ENCODE data around the gene KRT15. TPM values are rescaled to one million over a fixed set of nuclear protein-coding genes. Genes with fewer than 3 reads are reported as not detected.

Gene KRT15
- total and polyA plus RNA-seq, 10 of the 15 experiments (the other 5 are each of a cell fraction or from before 2014, with no cell fraction given), result 0.06 to 0.17 TPM; not detected in 8

DNA sequence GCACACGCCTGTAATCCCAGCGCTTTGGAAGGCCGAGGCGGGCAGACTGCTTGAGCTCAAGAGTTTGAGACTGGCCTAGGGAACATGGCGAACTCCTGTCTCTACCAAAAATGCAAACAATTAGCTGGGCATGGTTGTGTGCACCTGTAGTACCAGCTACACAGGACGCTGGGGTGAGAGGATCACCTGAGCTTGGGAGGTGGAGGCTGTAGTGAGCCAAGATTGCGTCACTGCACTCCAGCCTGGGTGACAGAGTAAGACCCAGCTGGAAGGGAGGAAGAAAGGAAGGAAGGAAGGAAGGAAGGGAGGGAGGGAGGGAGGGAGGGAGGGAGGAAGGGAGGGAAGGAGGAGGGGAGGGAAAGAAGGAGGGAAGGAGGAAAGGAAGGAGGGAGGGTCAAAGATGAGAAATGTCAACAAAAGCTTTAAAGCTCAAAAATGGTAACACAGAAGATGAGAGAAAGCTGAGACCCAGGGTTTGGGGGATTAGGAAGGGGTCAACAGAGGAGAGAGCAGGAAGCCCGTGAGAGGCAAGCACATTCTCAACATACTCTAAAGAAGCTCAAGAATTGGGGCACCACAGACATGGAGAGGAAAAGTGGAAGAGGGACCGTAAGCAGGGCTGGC lies 14.4 kb upstream of the KRT15 start:
- Histone ChIP-seq H3K9me3 (replicated peaks; ENCODE audit: control insufficient read depth, insufficient read depth, low read length) (no peaks in the 10 kb centered on the region), H3K4me3 (no peak overlapping the region), H3K36me3 (ENCODE audit: control insufficient read depth in 2 of 2, insufficient read depth in 2 of 2, low read length in 1 of 2) (no peaks in the 10 kb centered on the region), H3K27me3 (replicated peaks in 1 of 2; ENCODE audit: control insufficient read depth in 2 of 2, insufficient read depth in 2 of 2, low read length in 1 of 2) (peaks cover 12 to 14% of the 10 kb centered on the region in 2 experiments), H3K27ac (ENCODE audit: control insufficient read depth, insufficient read depth) (no peak overlapping the region), H3K4me2 (ENCODE audit: control insufficient read depth, insufficient read depth) (no peak overlapping the region), H3K79me2 (ENCODE audit: control insufficient read depth, insufficient read depth, low read length) (no peaks in the 10 kb centered on the region), H2AFZ (ENCODE audit: control insufficient read depth, low read depth, low read length) (no peak overlapping the region), H4K20me1 (ENCODE audit: control insufficient read depth, insufficient read depth) (no peaks in the 10 kb centered on the region), H3K4me1 (ENCODE audit: control insufficient read depth, insufficient read depth, low read length) (no peaks in the 10 kb centered on the region), H3K9ac (ENCODE audit: control insufficient read depth, insufficient read depth, low read length) (no peak overlapping the region)
- in situ Hi-C loops (cut with MboI) (no loop called here), intact Hi-C loops (cut with micrococcal nuclease; ENCODE audit: unreplicated experiment) (no loop called here)
- ChIA-PET RAD21 (ENCODE audit: unreplicated experiment) (no interaction called here), POLR2A (no interaction called here), SMC1A (ENCODE audit: uncharacterized antibody, unreplicated experiment) (no interaction called here), CTCF (interaction anchor here (2.5 kb wide), 1 partner anchor 16 kb away, joined by 8 read pairs; no protein-coding TSS in a partner anchor)
- TF ChIP-seq NFYA (IDR thresholded peaks at IDR 0.05; ENCODE audit: borderline replicate concordance, low read depth, low read length) (no peak), FOS (IDR thresholded peaks at IDR 0.05; ENCODE audit: borderline replicate concordance, extremely low read depth, insufficient read length) (no peak), BHLHE40 (IDR thresholded peaks at IDR 0.05; ENCODE audit: borderline replicate concordance in 1 of 2, low read depth in 2 of 2, low read length in 1 of 2) (no peak), TBL1XR1 (IDR thresholded peaks at IDR 0.05; ENCODE audit: low read depth, low read length) (no peak), KLF5 (IDR thresholded peaks at IDR 0.05; ENCODE audit: partially characterized antibody) (no peak)
- TF ChIP-seq, protein P1, sequence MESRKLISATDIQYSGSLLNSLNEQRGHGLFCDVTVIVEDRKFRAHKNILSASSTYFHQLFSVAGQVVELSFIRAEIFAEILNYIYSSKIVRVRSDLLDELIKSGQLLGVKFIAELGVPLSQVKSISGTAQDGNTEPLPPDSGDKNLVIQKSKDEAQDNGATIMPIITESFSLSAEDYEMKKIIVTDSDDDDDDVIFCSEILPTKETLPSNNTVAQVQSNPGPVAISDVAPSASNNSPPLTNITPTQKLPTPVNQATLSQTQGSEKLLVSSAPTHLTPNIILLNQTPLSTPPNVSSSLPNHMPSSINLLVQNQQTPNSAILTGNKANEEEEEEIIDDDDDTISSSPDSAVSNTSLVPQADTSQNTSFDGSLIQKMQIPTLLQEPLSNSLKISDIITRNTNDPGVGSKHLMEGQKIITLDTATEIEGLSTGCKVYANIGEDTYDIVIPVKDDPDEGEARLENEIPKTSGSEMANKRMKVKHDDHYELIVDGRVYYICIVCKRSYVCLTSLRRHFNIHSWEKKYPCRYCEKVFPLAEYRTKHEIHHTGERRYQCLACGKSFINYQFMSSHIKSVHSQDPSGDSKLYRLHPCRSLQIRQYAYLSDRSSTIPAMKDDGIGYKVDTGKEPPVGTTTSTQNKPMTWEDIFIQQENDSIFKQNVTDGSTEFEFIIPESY (IDR thresholded peaks at IDR 0.05), result no peak
- 10% methylated on average over 8 of the region's 9 CpGs for WGBS (ENCODE audit: insufficient coverage, insufficient replicate concordance, low lambda C conversion rate, missing lambda C conversion rate)
- no TSS peak for BruUV-seq (replicated peaks)
- no peak for DNase-seq (ENCODE audit: low read depth, low spot score)
- no peak for ATAC-seq
- no peak for FAIRE-seq

Data from GM12878 (cell line).